Muscle layer of colon (tissue), 2 donors: ENCODE measurements around the gene VPS4A.
"Not testable (repeated sequence)": the region's sequence is repeated elsewhere in the genome, so short reads cannot be mapped to it uniquely, and the experiment has no call there.

ENCODE experiments used
- H3K27ac ChIP-seq: one replicate; pipeline ENCODE4 v1.7.0; 2013; ENCODE audit warnings: low read depth, mild to moderate bottlenecking, low read length, moderate library complexity
- H3K27me3 ChIP-seq, 2 donors: one replicate each; pipeline ENCODE4 v1.7.0; 2013; ENCODE audit warnings: low read length in 2 of 2, mild to moderate bottlenecking in 2 of 2; ENCODE audit not compliant: insufficient read depth in 2 of 2, control insufficient read depth in 1 of 2
- H3K36me3 ChIP-seq: one replicate; pipeline ENCODE4 v1.7.0; 2013; ENCODE audit warnings: mild to moderate bottlenecking, low read length; ENCODE audit not compliant: insufficient read depth
- H3K4me1 ChIP-seq: one replicate; pipeline ENCODE4 v1.7.0; 2013; ENCODE audit warnings: mild to moderate bottlenecking, low read length; ENCODE audit not compliant: insufficient read depth
- H3K4me3 ChIP-seq, 2 donors: one replicate each; pipeline ENCODE4 v1.7.0; 2013; ENCODE audit warnings: low read length in 2 of 2, low read depth in 1 of 2, mild to moderate bottlenecking in 1 of 2, moderate library complexity in 1 of 2
- H3K9ac ChIP-seq: one replicate; pipeline ENCODE4 v1.7.0; 2013; ENCODE audit warnings: low read length
- H3K9me3 ChIP-seq: one replicate; pipeline ENCODE4 v1.7.0; 2013; ENCODE audit warnings: mild to moderate bottlenecking, low read length
- donor health status: abdominal sarcoma.
- donor health status: Adenocarcinoma of cecum.

Gene VPS4A

DNA sequence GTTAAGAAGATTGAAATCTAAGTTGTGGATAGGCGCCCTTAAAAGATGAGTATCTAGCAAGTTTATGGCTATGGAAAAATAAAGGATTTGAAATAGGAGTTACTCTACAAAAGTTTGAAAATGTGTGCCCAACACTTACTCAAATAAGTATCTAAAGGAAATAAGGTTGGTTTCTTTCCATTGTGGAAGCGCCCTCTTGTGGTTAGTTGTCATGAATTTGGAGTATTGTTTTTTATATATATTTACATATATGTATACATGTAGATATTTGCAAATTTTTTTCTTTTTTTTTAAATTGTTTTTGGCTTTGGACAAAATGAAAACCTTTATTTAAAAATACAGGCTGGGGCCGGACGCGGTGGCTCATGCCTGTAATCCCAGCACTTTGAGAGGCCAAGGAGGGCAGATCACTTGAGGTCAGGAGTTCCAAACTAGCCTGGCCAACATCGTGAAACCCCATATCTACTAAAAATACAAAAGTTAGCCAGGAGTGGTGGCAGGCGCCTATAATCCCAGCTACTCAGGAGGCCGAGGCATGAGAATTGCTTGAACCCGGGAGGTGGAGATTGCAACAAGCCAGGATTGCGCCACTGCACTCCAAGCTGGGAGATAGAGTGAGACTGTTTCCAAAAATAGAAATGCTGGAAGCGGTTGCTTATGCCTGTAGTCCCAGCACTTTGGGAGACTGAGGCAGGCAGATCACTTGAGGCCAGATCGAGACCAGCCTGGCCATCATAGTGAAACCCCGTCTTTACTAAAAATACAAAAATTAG is 24.0 kb upstream of the VPS4A start:
- Histone ChIP-seq H3K27ac (no peak overlapping the region), H3K9me3 (no peaks in the 10 kb centered on the region), H3K4me1 (no peaks in the 10 kb centered on the region), H3K9ac (no peak overlapping the region), H3K36me3 (peaks cover 5% of the 10 kb centered on the region), H3K27me3 (no peaks in the 10 kb centered on the region), H3K4me3 (no peak overlapping the region)

GRCh38 chr16:69291657-69292056 is 19.5 kb upstream of the VPS4A start:
- H3K4me1 ChIP-seq, H3K36me3 ChIP-seq, H3K4me3 ChIP-seq, H3K9me3 ChIP-seq, H3K27ac ChIP-seq, H3K27me3 ChIP-seq, H3K9ac ChIP-seq: not testable (repeated sequence)

GRCh38 chr16:69293401-69293800 is 17.7 kb upstream of the VPS4A start:
- Histone ChIP-seq H3K27ac (no peak overlapping the region), H3K36me3 (no peaks in the 10 kb centered on the region), H3K4me1 (no peaks in the 10 kb centered on the region), H3K4me3 (no peak overlapping the region), H3K27me3 (no peaks in the 10 kb centered on the region), H3K9ac (no peak overlapping the region), H3K9me3 (no peaks in the 10 kb centered on the region)

GRCh38 chr16:69294051-69294450 is 17.1 kb upstream of the VPS4A start:
- H3K36me3 ChIP-seq: no peaks in the 10 kb centered on the region
- H3K4me3 ChIP-seq: no peak overlapping the region
- no peaks in the 10 kb centered on the region for H3K9me3 ChIP-seq
- H3K4me1 ChIP-seq: no peaks in the 10 kb centered on the region
- H3K9ac ChIP-seq: no peak overlapping the region
- no peaks in the 10 kb centered on the region for H3K27me3 ChIP-seq
- H3K27ac ChIP-seq: no peak overlapping the region

- H3K27ac ChIP-seq, H3K4me1 ChIP-seq, H3K9ac ChIP-seq, H3K9me3 ChIP-seq, H3K27me3 ChIP-seq, H3K4me3 ChIP-seq: not testable (repeated sequence)
- H3K36me3 ChIP-seq: peaks cover 23% of the 10 kb centered on the region
These were observed 14.4 kb upstream of the VPS4A start for GRCh38 chr16:69296771-69297170.

DNA sequence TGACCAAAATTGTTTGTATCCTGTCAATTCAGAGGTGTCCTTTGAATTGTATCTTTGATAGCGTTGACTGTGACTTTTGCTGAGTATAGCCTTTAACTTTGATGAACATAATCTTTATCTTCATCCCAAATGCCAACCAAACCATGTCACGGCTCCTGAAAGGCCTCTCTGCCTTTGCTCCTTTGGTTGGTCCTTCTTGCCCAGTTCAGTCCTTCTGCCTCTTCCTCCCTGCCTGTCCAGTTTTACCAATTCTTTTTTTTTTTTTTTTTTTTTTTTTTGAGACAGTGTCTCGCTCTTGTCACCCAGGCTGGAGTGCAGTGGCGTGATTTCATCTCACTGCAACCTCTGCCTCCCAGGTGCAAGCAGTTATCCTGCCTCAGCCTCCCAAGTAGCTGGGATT is 12.9 kb upstream of the VPS4A start:
- no peak overlapping the region for H3K4me3 ChIP-seq
- H3K27ac ChIP-seq: no peak overlapping the region
- H3K4me1 ChIP-seq: no peaks in the 10 kb centered on the region
- H3K36me3 ChIP-seq: peaks cover 28% of the 10 kb centered on the region
- no peaks in the 10 kb centered on the region for H3K27me3 ChIP-seq
- H3K9ac ChIP-seq: no peak overlapping the region
- H3K9me3 ChIP-seq: no peaks in the 10 kb centered on the region

DNA sequence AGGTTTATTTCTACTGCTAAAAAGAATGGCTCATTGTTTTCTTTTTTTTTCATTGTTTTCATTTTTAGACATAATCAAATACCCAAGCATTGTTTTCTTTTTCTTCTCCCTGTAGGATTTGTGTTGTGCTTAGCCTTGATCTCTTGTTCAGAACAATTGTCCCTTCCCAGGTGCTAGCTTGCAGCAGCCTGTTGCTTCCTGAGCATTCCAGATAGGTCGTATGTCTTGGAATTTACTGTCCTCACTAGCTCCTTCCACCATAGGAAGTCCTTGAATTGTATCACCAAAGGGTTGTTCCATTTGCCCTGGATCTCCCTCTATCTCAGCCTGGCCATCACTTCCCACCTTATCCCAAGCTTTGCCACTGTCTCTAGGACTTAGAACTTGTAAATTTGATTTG is 10.0 kb upstream of the VPS4A start:
- Histone ChIP-seq H3K9me3 (no peaks in the 10 kb centered on the region), H3K9ac (no peak overlapping the region), H3K4me1 (no peaks in the 10 kb centered on the region), H3K36me3 (peaks cover 30% of the 10 kb centered on the region), H3K4me3 (no peak overlapping the region), H3K27me3 (no peaks in the 10 kb centered on the region), H3K27ac (no peak overlapping the region)

DNA sequence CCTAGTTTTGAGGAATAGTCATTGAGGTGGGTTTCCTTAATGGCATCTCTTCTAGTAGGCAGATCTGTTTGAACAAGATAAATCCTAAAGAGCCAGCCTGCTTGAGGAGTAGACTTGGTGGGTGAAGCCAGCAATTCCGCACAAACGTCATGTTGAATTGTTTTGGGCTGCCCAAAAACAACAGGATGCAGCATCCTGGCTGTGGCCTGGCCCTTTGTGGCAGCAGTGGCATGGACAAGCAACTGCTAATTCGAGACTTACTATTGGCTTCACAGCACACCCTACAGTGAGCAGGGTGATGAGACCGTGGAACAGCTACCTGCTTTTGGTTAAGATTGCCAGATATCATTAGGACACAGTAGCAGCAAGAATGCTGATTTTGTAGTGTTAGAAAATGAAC is 9.3 kb upstream of the VPS4A start:
- Histone ChIP-seq H3K27me3 (no peaks in the 10 kb centered on the region), H3K27ac (no peak overlapping the region), H3K9me3 (no peaks in the 10 kb centered on the region), H3K9ac (no peak overlapping the region), H3K4me1 (no peaks in the 10 kb centered on the region), H3K4me3 (no peak overlapping the region), H3K36me3 (peaks cover 30% of the 10 kb centered on the region)

DNA sequence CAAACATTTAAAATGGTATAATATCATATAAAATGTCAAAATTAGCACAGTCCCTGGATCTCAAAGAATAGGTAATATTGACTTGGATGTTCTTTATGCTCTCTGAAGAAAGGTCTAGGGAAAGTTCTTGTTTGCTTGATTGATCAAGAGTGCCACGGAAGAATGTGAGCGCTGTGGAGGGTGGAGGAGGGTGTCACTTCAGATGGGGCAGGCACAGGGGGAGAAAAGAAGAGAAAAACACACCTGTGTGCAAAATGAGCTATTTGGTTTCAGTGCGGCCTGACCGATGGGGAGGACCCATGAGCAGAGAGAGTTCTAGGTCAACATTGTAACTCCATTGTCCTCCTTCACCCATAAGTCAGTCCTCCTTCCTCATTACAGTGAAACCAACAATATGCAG is 8.8 kb upstream of the VPS4A start:
- Histone ChIP-seq H3K9ac (no peak overlapping the region), H3K27ac (no peak overlapping the region), H3K27me3 (no peaks in the 10 kb centered on the region), H3K36me3 (peaks cover 30% of the 10 kb centered on the region), H3K4me1 (no peaks in the 10 kb centered on the region), H3K4me3 (no peak overlapping the region), H3K9me3 (no peaks in the 10 kb centered on the region)

DNA sequence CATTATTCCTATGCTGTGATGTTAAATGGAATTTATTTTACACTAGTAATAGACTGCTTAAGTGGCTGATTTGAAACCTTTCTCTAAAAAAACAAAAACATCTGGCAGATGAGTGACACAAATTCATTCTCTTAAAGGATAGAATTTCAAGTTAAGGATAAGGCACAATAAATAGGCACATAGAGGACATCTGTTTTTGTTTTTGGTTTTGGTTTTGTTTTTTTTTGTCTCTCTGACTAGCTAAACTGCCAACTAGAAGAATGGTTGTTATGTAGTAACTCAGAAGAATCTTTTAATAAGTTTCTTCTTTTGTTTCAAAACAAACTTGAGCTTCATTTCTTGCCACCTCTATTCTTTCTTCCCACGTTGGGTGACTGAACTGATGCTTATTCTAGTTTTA is 5.1 kb upstream of the VPS4A start:
- Histone ChIP-seq H3K4me3 (no peak overlapping the region), H3K27ac (no peak overlapping the region), H3K9ac (no peak overlapping the region), H3K36me3 (peaks cover 13% of the 10 kb centered on the region), H3K27me3 (no peaks in the 10 kb centered on the region), H3K9me3 (no peaks in the 10 kb centered on the region), H3K4me1 (no peaks in the 10 kb centered on the region)

- peaks cover 3% of the 10 kb centered on the region for H3K4me1 ChIP-seq
- no peak overlapping the region for H3K27ac ChIP-seq
- H3K9me3 ChIP-seq: no peaks in the 10 kb centered on the region
- no peaks in the 10 kb centered on the region for H3K27me3 ChIP-seq
- no peak overlapping the region for H3K9ac ChIP-seq
- no peak overlapping the region for H3K4me3 ChIP-seq
- peaks cover 5% of the 10 kb centered on the region for H3K36me3 ChIP-seq
These were observed 4.1 kb upstream of the VPS4A start for GRCh38 chr16:69307091-69307490.

GRCh38 chr16:69307856-69308255 is 3.3 kb upstream of the VPS4A start:
- Histone ChIP-seq H3K36me3 (peaks cover 5% of the 10 kb centered on the region), H3K4me1 (peaks cover 6% of the 10 kb centered on the region), H3K9me3 (no peaks in the 10 kb centered on the region), H3K4me3 (no peak overlapping the region), H3K27me3 (no peaks in the 10 kb centered on the region), H3K9ac (no peak overlapping the region), H3K27ac (no peak overlapping the region)
